Activated CD8-positive, alpha-beta memory T cell treated with anti-CD3 and anti-CD28 coated beads, Interleukin-2, amount 50 U/mL, for 4 hours (primary cell): ENCODE results near the gene VPS37D.

ENCODE experiments used
- DNase-seq: peaks from one replicate; pipeline ENCODE4 v3.0.0-alpha.2; 2020

The VPS37D gene

DNA sequence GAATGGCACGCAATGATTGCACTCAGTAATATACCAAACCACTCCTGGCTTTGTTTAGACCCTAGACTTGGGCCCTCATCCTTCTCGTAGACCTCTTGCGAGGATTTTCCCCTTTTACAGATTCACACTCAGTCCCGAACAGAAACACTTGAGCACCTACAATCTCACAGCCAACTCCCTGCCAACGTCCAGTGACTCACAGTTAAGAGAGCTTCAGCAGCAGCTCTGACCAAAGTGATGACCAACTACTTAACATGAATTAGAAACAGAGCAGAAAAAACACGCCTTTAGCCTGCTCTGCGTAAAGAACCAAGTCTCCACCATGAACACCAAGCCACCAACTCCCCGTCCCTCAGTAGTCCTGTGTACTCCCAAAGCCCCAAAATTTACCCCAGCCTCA is 13.4 kb downstream of the VPS37D start:
- DNase-seq = no peak

- no peak for DNase-seq
Observed at GRCh38 chr7:73682745-73683055, 15.1 kb downstream of the VPS37D start.

DNA sequence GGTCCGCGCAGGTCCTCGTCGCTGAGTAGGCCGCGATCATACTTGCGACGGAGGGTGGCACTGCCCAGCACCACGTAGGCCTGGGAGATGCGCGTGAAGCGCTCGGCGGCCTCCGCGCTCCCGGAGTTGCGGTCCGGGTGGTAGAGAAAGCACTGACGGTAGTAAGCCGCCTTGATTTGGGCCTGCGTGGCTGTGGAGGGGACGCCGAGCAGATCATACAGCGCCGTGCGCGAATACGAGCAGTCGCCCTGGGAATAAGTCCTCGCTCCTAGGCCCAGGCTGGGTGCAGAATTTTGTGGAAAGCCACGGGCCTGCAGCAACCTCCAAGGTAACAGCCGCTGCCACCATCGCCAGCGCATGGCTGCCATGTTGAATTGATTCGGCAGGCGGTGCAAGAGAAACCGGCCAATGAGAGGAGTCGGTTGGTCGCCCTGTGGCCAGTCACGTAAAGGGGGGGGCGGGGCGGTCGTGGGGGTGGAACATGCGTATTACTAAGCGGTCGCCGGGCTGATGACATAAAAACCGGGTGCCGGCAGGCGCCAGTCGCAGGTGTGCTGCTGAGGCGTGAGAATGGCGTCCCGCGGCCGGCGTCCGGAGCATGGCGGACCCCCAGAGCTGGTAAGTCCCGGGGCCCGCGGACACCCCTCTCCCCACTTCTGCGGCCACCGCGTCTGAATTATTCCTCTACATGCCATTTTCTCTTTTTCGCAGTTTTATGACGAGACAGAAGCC is 15.6 kb downstream of the VPS37D start, which contains the start of the genes BUD23 and DNAJC30:
TSS of gene BUD23 (plus strand) at position 542 of the 732 bp plus-strand sequence. CDS start at position 571, 29 bp downstream.
TSS of gene DNAJC30 (minus strand) at position 398 of the 732 bp plus-strand sequence. CDS start at position 368, 30 bp downstream.
- DNase-seq = peak; percentile 96

DNA sequence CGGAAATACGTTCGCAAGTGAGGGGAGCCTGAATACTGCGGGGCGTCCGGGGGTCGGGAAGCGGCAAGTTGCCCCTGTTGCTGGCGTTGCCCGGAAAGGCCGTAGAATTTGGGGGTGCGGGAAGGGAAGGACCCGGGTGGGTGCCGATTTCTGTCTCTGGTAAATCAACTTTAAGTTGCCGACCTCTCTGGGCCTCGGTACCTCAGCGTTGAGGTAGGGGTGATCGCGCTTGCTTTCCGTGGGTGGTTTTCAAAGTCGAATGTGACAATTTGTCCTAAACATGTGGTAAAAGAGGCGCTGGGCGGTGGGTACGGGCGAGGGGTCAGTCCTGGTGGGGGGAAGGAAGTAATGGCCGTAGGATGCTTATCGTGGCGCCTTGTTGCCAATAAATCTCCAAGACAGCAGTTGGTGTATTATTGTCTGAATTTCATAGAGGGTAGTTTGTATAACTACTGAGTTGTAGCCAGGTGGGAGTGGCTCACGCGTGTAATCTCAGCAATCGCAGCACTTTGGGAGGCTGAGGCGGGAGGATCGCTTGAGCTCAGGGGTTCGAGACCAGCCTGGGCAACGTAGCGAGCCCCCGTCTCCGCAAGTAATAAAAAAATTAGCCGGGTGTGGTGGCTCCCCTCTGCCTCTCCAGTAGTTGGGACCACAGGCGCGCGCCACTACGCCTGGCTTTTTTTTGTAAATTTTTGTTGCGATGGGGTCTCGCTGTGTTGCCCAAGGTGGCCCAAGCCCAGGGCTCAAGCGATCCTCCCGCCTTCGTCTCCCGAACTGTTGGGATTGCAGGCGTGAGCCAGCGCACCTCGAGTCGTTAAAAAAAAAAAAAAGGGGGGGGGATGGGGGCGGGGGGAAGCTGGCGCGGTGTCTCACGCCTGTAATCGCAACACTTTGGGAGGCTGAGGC is 16.4 kb downstream of the VPS37D start:
- DNase-seq = no peak

GRCh38 chr7:73685311-73685710 is 17.7 kb downstream of the VPS37D start:
- no peak for DNase-seq

- DNase-seq = no peak
Observed at GRCh38 chr7:73688288-73688687, 20.7 kb downstream of the VPS37D start.

GRCh38 chr7:73690646-73691045 is 23.0 kb downstream of the VPS37D start:
- no peak for DNase-seq

GRCh38 chr7:73696372-73696771 is 28.7 kb downstream of the VPS37D start:
- no peak for DNase-seq

GRCh38 chr7:73698410-73698809 is 30.8 kb downstream of the VPS37D start:
- DNase-seq = no peak

DNA sequence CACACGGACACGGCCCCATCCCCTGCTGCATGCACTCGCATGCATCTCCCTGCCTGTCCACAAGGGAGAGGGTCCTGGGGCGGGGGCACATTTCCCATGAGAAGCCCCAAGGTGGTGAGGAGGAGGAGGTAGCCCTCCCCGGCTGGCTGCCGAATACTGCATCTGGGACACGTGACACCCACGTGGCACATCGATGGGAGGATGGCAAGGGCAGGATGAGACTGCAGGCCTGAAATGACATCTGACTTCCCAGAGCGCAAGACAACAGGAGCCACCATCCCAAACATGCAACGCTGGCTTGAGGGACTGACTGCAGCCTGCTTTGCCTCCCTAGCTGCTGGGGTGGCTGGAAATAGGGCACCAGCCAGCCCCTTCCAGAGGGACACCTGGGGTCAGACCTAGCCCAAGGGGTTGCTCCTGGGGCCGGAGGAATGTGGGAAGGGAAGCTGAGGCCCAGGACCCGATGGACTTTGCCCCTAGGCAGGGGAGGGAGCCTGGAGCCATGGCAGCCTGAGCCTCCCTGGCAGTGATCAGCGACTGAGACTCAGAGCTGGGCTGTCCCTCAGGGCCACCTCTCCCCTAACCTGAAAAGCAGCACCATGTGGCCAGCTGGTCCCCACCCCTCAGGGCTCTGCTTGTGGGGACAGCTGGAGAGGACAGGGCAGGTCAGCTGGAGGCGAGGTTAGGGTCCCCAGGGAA is 31.9 kb downstream of the VPS37D start:
- no peak for DNase-seq

DNA sequence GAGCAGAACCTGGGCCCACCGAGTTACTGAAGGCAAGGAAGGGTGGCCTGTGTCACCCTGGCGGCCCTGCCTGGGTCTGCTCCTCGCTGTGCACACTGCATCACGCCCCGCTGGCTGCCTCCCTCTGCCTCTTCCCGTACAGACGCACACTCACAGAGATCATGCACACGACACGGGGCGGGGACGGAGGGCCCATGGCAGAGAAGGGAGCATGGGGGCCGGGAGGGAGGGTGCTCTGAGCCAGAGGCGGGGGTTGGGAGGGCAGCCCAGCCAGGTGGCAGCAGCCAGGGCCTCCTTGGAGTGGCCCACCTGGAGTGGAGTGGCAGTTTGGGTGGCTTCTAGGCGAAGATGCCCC is 32.4 kb downstream of the VPS37D start:
- DNase-seq = no peak

- no peak for DNase-seq
Observed at GRCh38 chr7:73700581-73701134, 33.0 kb downstream of the VPS37D start.

- peak; percentile 37 for DNase-seq
Observed at GRCh38 chr7:73701357-73701995, 33.8 kb downstream of the VPS37D start.

GRCh38 chr7:73702226-73702625 is 34.6 kb downstream of the VPS37D start:
- no peak for DNase-seq

DNA sequence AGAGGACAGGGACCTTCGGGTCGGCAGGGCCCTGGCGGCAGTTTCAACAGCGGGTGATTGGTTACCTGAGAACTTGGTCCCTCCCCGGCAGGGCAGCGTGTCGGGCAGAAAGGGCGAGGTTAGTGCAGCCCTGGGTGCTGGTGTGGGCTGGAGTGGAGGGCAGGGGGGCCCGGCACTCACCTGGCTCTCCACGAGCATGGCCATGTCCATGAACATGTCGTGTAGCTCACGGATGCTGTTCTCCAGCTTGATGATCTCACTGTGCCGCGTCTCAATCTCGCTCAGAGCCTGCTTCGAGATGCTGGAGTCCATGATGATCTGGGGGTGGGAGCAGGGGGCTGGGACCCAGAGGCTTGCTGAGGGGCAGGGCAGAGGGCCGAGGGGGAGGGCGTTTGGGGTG is 35.0 kb downstream of the VPS37D start:
- no peak for DNase-seq

GRCh38 chr7:73703225-73703624 is 35.6 kb downstream of the VPS37D start:
- no peak for DNase-seq

- no peak for DNase-seq
Observed at GRCh38 chr7:73703757-73704639, 36.4 kb downstream of the VPS37D start.

- no peak for DNase-seq
Observed at GRCh38 chr7:73704640-73705550, 37.3 kb downstream of the VPS37D start.

- no peak for DNase-seq
Observed at GRCh38 chr7:73705551-73705920, 37.9 kb downstream of the VPS37D start.
